RWPE2 (cell line): ENCODE data around the gene MEIS1.

ENCODE experiments used
- ATAC-seq: fragments of 200-7000 bp; cut with Tn5 transposase; 3 replicates; pipeline ENCODE4 v1.9.1; 2021; ENCODE audit warnings: low read depth
- DNase-seq: peaks from one replicate; pipeline ENCODE4 v3.0.0-alpha.2; 2020; ENCODE audit warnings: low spot score
- H3K27ac ChIP-seq: fragments of 450-650 bp; 2 replicates; pipeline ENCODE4 v1.5.1; 2017; ENCODE audit warnings: mild to moderate bottlenecking; ENCODE audit not compliant: poor library complexity, severe bottlenecking
- H3K27me3 ChIP-seq: fragments of 250-450 bp; sonication (Bioruptor Pico); 2 replicates; pipeline ENCODE4 v1.5.1; 2021; ENCODE audit warnings: mild to moderate bottlenecking, moderate library complexity; ENCODE audit not compliant: insufficient read depth, poor library complexity, severe bottlenecking
- H3K36me3 ChIP-seq: fragments of 250-450 bp; sonication (Bioruptor Pico); 2 replicates; pipeline ENCODE4 v1.5.1; 2020; ENCODE audit warnings: low read depth, mild to moderate bottlenecking, moderate library complexity
- H3K4me1 ChIP-seq: fragments of 250-450 bp; sonication (Bioruptor Pico); 2 replicates; pipeline ENCODE4 v1.5.1; 2021; ENCODE audit warnings: mild to moderate bottlenecking, moderate library complexity; ENCODE audit not compliant: insufficient read depth, poor library complexity, severe bottlenecking
- H3K4me3 ChIP-seq: fragments of 250-450 bp; sonication (Bioruptor Pico); 2 replicates; pipeline ENCODE4 v1.5.1; 2021; ENCODE audit warnings: mild to moderate bottlenecking, moderate library complexity; ENCODE audit not compliant: severe bottlenecking
- H3K9me3 ChIP-seq: fragments of 250-450 bp; sonication (Bioruptor Pico); 2 replicates; pipeline ENCODE4 v1.5.1; 2021; ENCODE audit warnings: mild to moderate bottlenecking, moderate library complexity; ENCODE audit not compliant: severe bottlenecking
- CTCF ChIP-seq: fragments of 450-650 bp; IDR thresholded peaks from one replicate; pipeline ENCODE4 v1.5.1; 2017; ENCODE audit warnings: mild to moderate bottlenecking, moderate library complexity; ENCODE audit not compliant: poor library complexity, severe bottlenecking

Gene MEIS1

GRCh38 chr2:66489436-66489835, 54.5 kb downstream of the MEIS1 start:
- Histone ChIP-seq H3K27ac (no peak overlapping the region), H3K36me3 (no peaks in the 10 kb centered on the region; the same call in none of the 2 replicates), H3K27me3 (no peaks in the 10 kb centered on the region), H3K4me1 (peaks cover 16% of the 10 kb centered on the region), H3K4me3 (no peak overlapping the region), H3K9me3 (no peaks in the 10 kb centered on the region)
- DNase-seq (no peak), ATAC-seq (no peak)
- TF ChIP-seq CTCF = no peak

GRCh38 chr2:66490588-66491001, 55.7 kb downstream of the MEIS1 start:
- ATAC-seq (no peak), DNase-seq (no peak)
- Histone ChIP-seq H3K4me1 (peaks cover 26% of the 10 kb centered on the region), H3K36me3 (no peaks in the 10 kb centered on the region; the same call in none of the 2 replicates), H3K9me3 (no peaks in the 10 kb centered on the region), H3K27me3 (no peaks in the 10 kb centered on the region), H3K4me3 (no peak overlapping the region), H3K27ac (no peak overlapping the region)
- no peak for TF ChIP-seq CTCF

GRCh38 chr2:66494708-66495107, 59.8 kb downstream of the MEIS1 start:
- Histone ChIP-seq H3K27ac (peak overlapping the region; percentile 84), H3K27me3 (no peaks in the 10 kb centered on the region), H3K4me1 (peaks cover 40% of the 10 kb centered on the region), H3K36me3 (no peaks in the 10 kb centered on the region; the same call in 1 of the 2 replicates), H3K4me3 (no peak overlapping the region), H3K9me3 (no peaks in the 10 kb centered on the region)
- DNase-seq (no peak), ATAC-seq (peak; percentile 54)
- TF ChIP-seq CTCF = no peak

- H3K4me3 ChIP-seq = no peak overlapping the region
- peaks cover 36% of the 10 kb centered on the region for H3K4me1 ChIP-seq
- H3K27ac ChIP-seq = peak overlapping the region; percentile 84
- peak; percentile 38 for TF ChIP-seq CTCF
- peaks cover 6% of the 10 kb centered on the region for H3K36me3 ChIP-seq
- no peaks in the 10 kb centered on the region for H3K9me3 ChIP-seq
- DNase-seq = peak; percentile 82
- no peaks in the 10 kb centered on the region for H3K27me3 ChIP-seq
- ATAC-seq = peak; percentile 86
Measured at GRCh38 chr2:66495788-66496640, 61.1 kb downstream of the MEIS1 start.
